PC-3 (cell line): ENCODE results near the gene BPIFB2. TPM values are rescaled to one million over a fixed set of nuclear protein-coding genes. Genes with fewer than 3 reads are reported as not detected.

Experiments
- ATAC-seq: fragments of 200-7000 bp; cut with Tn5 transposase; 2 replicates; pipeline ENCODE4 v1.9.1; 2020; ENCODE audit warnings: mild to moderate bottlenecking, moderate library complexity
- BruUV-seq: library from RNA; stranded (reverse); fragments of 400-500 nt; replicated peaks from 2 replicates; lab custom pipeline; 2021; lab: Mats Ljungman, UMichigan
- CTCF ChIA-PET: fragments of 300-600 bp; sonication (Branson Sonifier 250); formaldehyde crosslinking; loops from one replicate; lab custom pipeline; 2022; ENCODE audit warnings: antibody characterized with exemption; lab: Charles Lee
- POLR2A ChIA-PET: fragments of 300-600 bp; sonication (Branson Sonifier 250); formaldehyde crosslinking; loops from one replicate; lab custom pipeline; 2022; ENCODE audit warnings: antibody characterized with exemption; ENCODE audit not compliant: unreplicated experiment; lab: Charles Lee
- DNase-seq: peaks from one replicate; pipeline ENCODE4 v3.0.0-alpha.2; 2015
- H2AFZ ChIP-seq: fragments of 300-600 bp; sonication (generic); 2 replicates; pipeline ENCODE4 v1.6.0; 2016; ENCODE audit warnings: antibody characterized with exemption, low read length
- H3F3A ChIP-seq: fragments of 300-600 bp; sonication (generic); one replicate; pipeline ENCODE4 v1.6.0; 2017; ENCODE audit warnings: antibody characterized with exemption, low read length, control low read depth, mild to moderate bottlenecking; ENCODE audit not compliant: unreplicated experiment
- H3K27ac ChIP-seq: fragments of 300-600 bp; sonication (generic); 2 replicates; pipeline ENCODE4 v1.5.1; 2016; ENCODE audit warnings: mild to moderate bottlenecking, low read length
- H3K27me3 ChIP-seq: fragments of 300-600 bp; sonication (generic); 2 replicates; pipeline ENCODE4 v1.6.1; 2016; ENCODE audit warnings: low read length, mixed read lengths
- H3K36me3 ChIP-seq: fragments of 300-600 bp; sonication (generic); 2 replicates; pipeline ENCODE4 v1.6.1; 2016; ENCODE audit warnings: low read depth, mixed run types, low read length, mixed read lengths
- H3K4me1 ChIP-seq: fragments of 300-600 bp; sonication (generic); 2 replicates; pipeline ENCODE4 v1.5.1; 2016; ENCODE audit warnings: low read length; ENCODE audit not compliant: insufficient read depth
- H3K4me2 ChIP-seq: fragments of 300-600 bp; sonication (generic); 2 replicates; pipeline ENCODE4 v1.6.0; 2016; ENCODE audit warnings: low read length
- H3K4me3 ChIP-seq: fragments of 300-600 bp; sonication (generic); 2 replicates; pipeline ENCODE4 v1.5.1; 2016; ENCODE audit warnings: mild to moderate bottlenecking, low read length, mixed read lengths
- H3K79me2 ChIP-seq: fragments of 300-600 bp; sonication (generic); 2 replicates; pipeline ENCODE4 v1.6.1; 2017; ENCODE audit warnings: low read length, mixed read lengths
- H3K9ac ChIP-seq: fragments of 300-600 bp; sonication (generic); 2 replicates; pipeline ENCODE4 v1.6.0; 2016; ENCODE audit warnings: mild to moderate bottlenecking, low read length
- H3K9me2 ChIP-seq: fragments of 300-600 bp; sonication (generic); replicated peaks from 2 replicates; pipeline ENCODE4 v1.6.1; 2016; ENCODE audit warnings: mixed run types, low read length, mixed read lengths
- H3K9me3 ChIP-seq: fragments of 300-600 bp; sonication (generic); 2 replicates; pipeline ENCODE4 v1.6.1; 2016; ENCODE audit warnings: low read length, mixed read lengths
- H4K20me1 ChIP-seq: fragments of 300-600 bp; sonication (generic); 2 replicates; pipeline ENCODE4 v1.6.1; 2016; ENCODE audit warnings: low read length, mixed read lengths
- CTCF ChIP-seq: fragments of 300-600 bp; sonication (generic); conservative IDR thresholded peaks from 2 replicates; pipeline ENCODE4 v1.5.1; 2017; ENCODE audit warnings: antibody characterized with exemption, low read depth, mild to moderate bottlenecking, low read length
- EZH2 ChIP-seq: fragments of 300-600 bp; sonication (generic); IDR thresholded peaks from one replicate; pipeline ENCODE4 v1.6.1; 2017; ENCODE audit warnings: antibody characterized with exemption, mild to moderate bottlenecking, low read length; ENCODE audit not compliant: unreplicated experiment
- EZH2phosphoT487 ChIP-seq: fragments of 300-600 bp; sonication (generic); IDR thresholded peaks from 2 replicates; pipeline ENCODE4 v1.6.1; 2018; ENCODE audit warnings: mild to moderate bottlenecking, antibody characterized with exemption, low read length, borderline replicate concordance
- intact Hi-C: fragments of 100-400 bp; cut with micrococcal nuclease; formaldehyde crosslinking; loops from 2 replicates; pipeline ENCODE4 v1.9.0; 2023
- total RNA-seq: library from RNA; depleted of rRNA; stranded (reverse); fragments of >200 nt; gene quantifications from 2 replicates; pipeline ENCODE4 v1.2.3, GENCODE V29; 2014

Gene BPIFB2
- total RNA-seq, 1 experiment from 2014 or later, result not detected

- ATAC-seq (no peak), DNase-seq (no peak)
- intact Hi-C loops, result no loop called here
- Histone ChIP-seq H3K4me2 (no peak overlapping the region), H3K27me3 (peaks cover 56% of the 10 kb centered on the region), H3F3A (no peaks in the 10 kb centered on the region), H3K9ac (no peak overlapping the region), H2AFZ (no peak overlapping the region), H3K4me3 (no peak overlapping the region), H3K9me2 (no peaks in the 10 kb centered on the region), H4K20me1 (no peaks in the 10 kb centered on the region), H3K4me1 (no peaks in the 10 kb centered on the region), H3K36me3 (no peaks in the 10 kb centered on the region), H3K9me3 (no peaks in the 10 kb centered on the region), H3K27ac (no peak overlapping the region), H3K79me2 (no peaks in the 10 kb centered on the region)
- no TSS peak for BruUV-seq
- ChIA-PET CTCF (no interaction called here), POLR2A (no interaction called here)
- no peak for TF ChIP-seq CTCF
- no peak for TF ChIP-seq EZH2
- no peak for TF ChIP-seq EZH2phosphoT487
Measured at GRCh38 chr20:33065785-33066184, 58.3 kb downstream of the BPIFB2 start.

GRCh38 chr20:33067806-33068205 is 60.3 kb downstream of the BPIFB2 start:
- Histone ChIP-seq H3K9me2 (no peaks in the 10 kb centered on the region), H3K9me3 (no peaks in the 10 kb centered on the region), H3K9ac (no peak overlapping the region), H3K4me3 (no peak overlapping the region), H3K4me1 (no peaks in the 10 kb centered on the region), H3K4me2 (no peak overlapping the region), H3F3A (no peaks in the 10 kb centered on the region), H4K20me1 (no peaks in the 10 kb centered on the region), H3K79me2 (no peaks in the 10 kb centered on the region), H3K36me3 (no peaks in the 10 kb centered on the region), H2AFZ (no peak overlapping the region), H3K27ac (no peak overlapping the region), H3K27me3 (peaks cover 67% of the 10 kb centered on the region)
- CTCF ChIA-PET, result no interaction called here
- DNase-seq (no peak), ATAC-seq (no peak)
- POLR2A ChIA-PET, result no interaction called here
- BruUV-seq, result no TSS peak
- no peak for TF ChIP-seq EZH2
- no peak for TF ChIP-seq EZH2phosphoT487
- TF ChIP-seq CTCF, result no peak
- intact Hi-C loops, result no loop called here

GRCh38 chr20:33068251-33068939 is 60.9 kb downstream of the BPIFB2 start:
- DNase-seq, result no peak
- no peaks in the 10 kb centered on the region for H3K9me3 ChIP-seq
- POLR2A ChIA-PET, result no interaction called here

More at GRCh38 chr20:33068251-33068939, 60.9 kb downstream of the BPIFB2 start:
- Histone ChIP-seq H3K4me1 (no peaks in the 10 kb centered on the region), H3K36me3 (no peaks in the 10 kb centered on the region), H3K9me2 (no peaks in the 10 kb centered on the region), H3K4me3 (no peak overlapping the region), H2AFZ (no peak overlapping the region), H4K20me1 (no peaks in the 10 kb centered on the region), H3K27ac (no peak overlapping the region), H3K27me3 (peaks cover 65% of the 10 kb centered on the region), H3K4me2 (no peak overlapping the region), H3K9ac (no peak overlapping the region), H3K79me2 (no peaks in the 10 kb centered on the region), H3F3A (no peaks in the 10 kb centered on the region)
- no TSS peak for BruUV-seq
- no peak for ATAC-seq
- TF ChIP-seq EZH2 (no peak), EZH2phosphoT487 (no peak)
- CTCF ChIA-PET, result no interaction called here
- intact Hi-C loops, result no loop called here
